GM23338 (cell line): Measurements from ENCODE around the gene ABR. TPM values are rescaled to one million over a fixed set of nuclear protein-coding genes. Genes with fewer than 3 reads are reported as not detected.

Source experiments
- ATAC-seq: fragments of 200-7000 bp; cut with Tn5 transposase; 3 replicates; pipeline ENCODE4 v1.9.1; 2020
- DNase-seq: peaks from one replicate; pipeline ENCODE4 v3.0.0-alpha.2; 2015; ENCODE audit warnings: low spot score
- H2AFZ ChIP-seq: fragments of 200-600 bp; sonication (generic); 2 replicates; pipeline ENCODE4 v1.8.0; 2016; ENCODE audit warnings: antibody characterized with exemption, mild to moderate bottlenecking, moderate library complexity
- H3F3A ChIP-seq: fragments of 200-600 bp; sonication (generic); replicated peaks from 2 replicates; pipeline ENCODE4 v1.8.0; 2017; ENCODE audit warnings: antibody characterized with exemption, mixed run types, low read depth
- H3K27ac ChIP-seq: fragments of 200-600 bp; sonication (generic); 2 replicates; pipeline ENCODE4 v1.6.1; 2016; ENCODE audit warnings: low read depth
- H3K27me3 ChIP-seq: fragments of 200-600 bp; sonication (generic); 2 replicates; pipeline ENCODE4 v1.8.0; 2016; ENCODE audit warnings: mild to moderate bottlenecking, mixed run types, moderate library complexity; ENCODE audit not compliant: insufficient read depth
- H3K36me3 ChIP-seq: fragments of 200-600 bp; sonication (generic); 2 replicates; pipeline ENCODE4 v1.8.0; 2016; ENCODE audit warnings: mild to moderate bottlenecking; ENCODE audit not compliant: insufficient read depth
- H3K4me1 ChIP-seq: fragments of 200-600 bp; sonication (generic); 2 replicates; pipeline ENCODE4 v1.8.0; 2016; ENCODE audit warnings: mild to moderate bottlenecking, moderate library complexity; ENCODE audit not compliant: insufficient read depth
- H3K4me2 ChIP-seq: fragments of 200-600 bp; sonication (generic); 2 replicates; pipeline ENCODE4 v1.7.1; 2017; ENCODE audit warnings: mixed run types
- H3K4me3 ChIP-seq: fragments of 200-600 bp; sonication (generic); 2 replicates; pipeline ENCODE4 v1.6.1; 2016; ENCODE audit warnings: mixed run types
- H3K79me2 ChIP-seq: fragments of 200-600 bp; sonication (generic); replicated peaks from 2 replicates; pipeline ENCODE4 v1.8.0; 2017; ENCODE audit warnings: mild to moderate bottlenecking; ENCODE audit not compliant: insufficient read depth
- H3K9me2 ChIP-seq: fragments of 200-600 bp; sonication (generic); 2 replicates; pipeline ENCODE4 v1.8.0; 2017; ENCODE audit not compliant: insufficient read depth
- H4K20me1 ChIP-seq: fragments of 200-600 bp; sonication (generic); replicated peaks from 2 replicates; pipeline ENCODE4 v1.8.0; 2017; ENCODE audit warnings: mild to moderate bottlenecking; ENCODE audit not compliant: insufficient read depth
- H3K27ac Mint-ChIP-seq: 2 replicates; pipeline ENCODE4 v1.8.0; 2020; ENCODE audit warnings: inconsistent platforms, mild to moderate bottlenecking, moderate library complexity, mixed read lengths
- H3K27me3 Mint-ChIP-seq: 3 replicates; pipeline ENCODE4 v1.8.0; 2022; ENCODE audit warnings: low read depth, mild to moderate bottlenecking, moderate library complexity, mixed read lengths, inconsistent platforms; ENCODE audit not compliant: insufficient read depth, poor library complexity
- H3K36me3 Mint-ChIP-seq: 3 replicates; pipeline ENCODE4 v1.8.0; 2021; ENCODE audit warnings: low read depth, mild to moderate bottlenecking, inconsistent platforms, moderate library complexity, mixed read lengths
- H3K4me1 Mint-ChIP-seq: 3 replicates; pipeline ENCODE4 v1.8.0; 2020; ENCODE audit warnings: mild to moderate bottlenecking, inconsistent platforms, mixed read lengths
- H3K4me3 Mint-ChIP-seq: 3 replicates; pipeline ENCODE4 v1.8.0; 2021; ENCODE audit warnings: moderate library complexity, mild to moderate bottlenecking, inconsistent platforms, mixed read lengths
- H3K9me3 Mint-ChIP-seq: 3 replicates; pipeline ENCODE4 v1.8.0; 2020; ENCODE audit warnings: moderate library complexity, mild to moderate bottlenecking, inconsistent platforms, mixed read lengths
- CREB1 ChIP-seq: fragments of 250-450 bp; sonication (Bioruptor Pico); IDR thresholded peaks from 2 replicates; pipeline ENCODE4 v1.5.0; 2020; ENCODE audit warnings: low read depth, mild to moderate bottlenecking, moderate library complexity
- CTCF ChIP-seq, 2 experiments: fragments of 200-600 bp in 1 of 2; sonication (generic) in 1 of 2; conservative IDR thresholded peaks; 2 replicates each; pipeline versions ENCODE4 v1.5.1 to v1.6.1; 2016 to 2017; ENCODE audit warnings: antibody characterized with exemption in 2 of 2, low read depth in 2 of 2, mild to moderate bottlenecking in 2 of 2, moderate library complexity in 1 of 2
- EZH2 ChIP-seq: fragments of 200-600 bp; sonication (generic); IDR thresholded peaks from one replicate; pipeline ENCODE4 v1.8.0; 2017; ENCODE audit warnings: antibody characterized with exemption, mild to moderate bottlenecking, low read depth; ENCODE audit not compliant: unreplicated experiment
- EZH2phosphoT487 ChIP-seq: fragments of 200-600 bp; sonication (generic); IDR thresholded peaks from one replicate; pipeline ENCODE4 v1.8.1; 2018; ENCODE audit warnings: antibody characterized with exemption; ENCODE audit not compliant: unreplicated experiment
- JUNB ChIP-seq: IDR thresholded peaks from one replicate; pipeline ENCODE4 v1.6.1; 2016; ENCODE audit warnings: antibody characterized with exemption; ENCODE audit not compliant: unreplicated experiment
- NANOG ChIP-seq: IDR thresholded peaks from 2 replicates; pipeline ENCODE4 v1.6.1; 2016; ENCODE audit warnings: antibody characterized with exemption, borderline replicate concordance
- POLR2AphosphoS5 ChIP-seq: IDR thresholded peaks from 2 replicates; pipeline ENCODE4 v1.6.1; 2016; ENCODE audit warnings: antibody characterized with exemption, low read depth
- STAT1 ChIP-seq: IDR thresholded peaks from one replicate; pipeline ENCODE4 v1.6.1; 2016; ENCODE audit warnings: antibody characterized with exemption; ENCODE audit not compliant: unreplicated experiment
- ZNF114 ChIP-seq: fragments of 250-450 bp; sonication (Bioruptor Pico); IDR thresholded peaks from 2 replicates; pipeline ENCODE4 v1.5.0; 2020; ENCODE audit warnings: mild to moderate bottlenecking, moderate library complexity
- ZNF331 ChIP-seq: fragments of 250-450 bp; sonication (Bioruptor Pico); IDR thresholded peaks from 2 replicates; pipeline ENCODE4 v1.5.0; 2020; ENCODE audit warnings: low read depth, mild to moderate bottlenecking, moderate library complexity
- polyA plus RNA-seq: library from polyadenylated mRNA; unstranded; fragments of >200 nt; fragmentation: Nextera tagmentation; extraction: Ambion mirVana; gene quantifications from 2 replicates; pipeline ENCODE4 v1.2.1, GENCODE V29; 2016
- total RNA-seq: library from RNA; depleted of rRNA; stranded (reverse); fragments of >200 nt; shearing (Covaris generic); gene quantifications from 2 replicates; pipeline ENCODE4 v1.2.3, GENCODE V29; 2014
- TF ChIP-seq, protein P1 (sequence below): IDR thresholded peaks from one replicate; pipeline ENCODE4 v1.6.1; 2018; ENCODE audit warnings: antibody characterized with exemption; ENCODE audit not compliant: unreplicated experiment
- TF ChIP-seq, protein P2 (sequence below): IDR thresholded peaks from 2 replicates; pipeline ENCODE4 v1.6.1; 2016; ENCODE audit warnings: antibody characterized with exemption
- TF ChIP-seq, protein P3 (sequence below): fragments of 250-450 bp; sonication (Bioruptor Pico); IDR thresholded peaks from 2 replicates; pipeline ENCODE4 v1.5.0; 2020; ENCODE audit warnings: mild to moderate bottlenecking, moderate library complexity

ABR gene
- total and polyA plus RNA-seq, 2 experiments from 2014 or later = 15.0 to 27.7 TPM

GRCh38 chr17:1100382-1100781, 79.4 kb downstream of the ABR start:
- TF ChIP-seq CTCF (conservative IDR thresholded peaks at IDR 0.05; ENCODE audit: low read depth in 2 of 2) (no peak), CREB1 (CRISPR knock-in tag) (no peak), JUNB (no peak), EZH2 (no peak), ZNF331 (CRISPR knock-in tag) (no peak), NANOG (no peak), EZH2phosphoT487 (no peak), STAT1 (no peak), POLR2AphosphoS5 (no peak), ZNF114 (CRISPR knock-in tag) (no peak)
- TF ChIP-seq, protein P1, sequence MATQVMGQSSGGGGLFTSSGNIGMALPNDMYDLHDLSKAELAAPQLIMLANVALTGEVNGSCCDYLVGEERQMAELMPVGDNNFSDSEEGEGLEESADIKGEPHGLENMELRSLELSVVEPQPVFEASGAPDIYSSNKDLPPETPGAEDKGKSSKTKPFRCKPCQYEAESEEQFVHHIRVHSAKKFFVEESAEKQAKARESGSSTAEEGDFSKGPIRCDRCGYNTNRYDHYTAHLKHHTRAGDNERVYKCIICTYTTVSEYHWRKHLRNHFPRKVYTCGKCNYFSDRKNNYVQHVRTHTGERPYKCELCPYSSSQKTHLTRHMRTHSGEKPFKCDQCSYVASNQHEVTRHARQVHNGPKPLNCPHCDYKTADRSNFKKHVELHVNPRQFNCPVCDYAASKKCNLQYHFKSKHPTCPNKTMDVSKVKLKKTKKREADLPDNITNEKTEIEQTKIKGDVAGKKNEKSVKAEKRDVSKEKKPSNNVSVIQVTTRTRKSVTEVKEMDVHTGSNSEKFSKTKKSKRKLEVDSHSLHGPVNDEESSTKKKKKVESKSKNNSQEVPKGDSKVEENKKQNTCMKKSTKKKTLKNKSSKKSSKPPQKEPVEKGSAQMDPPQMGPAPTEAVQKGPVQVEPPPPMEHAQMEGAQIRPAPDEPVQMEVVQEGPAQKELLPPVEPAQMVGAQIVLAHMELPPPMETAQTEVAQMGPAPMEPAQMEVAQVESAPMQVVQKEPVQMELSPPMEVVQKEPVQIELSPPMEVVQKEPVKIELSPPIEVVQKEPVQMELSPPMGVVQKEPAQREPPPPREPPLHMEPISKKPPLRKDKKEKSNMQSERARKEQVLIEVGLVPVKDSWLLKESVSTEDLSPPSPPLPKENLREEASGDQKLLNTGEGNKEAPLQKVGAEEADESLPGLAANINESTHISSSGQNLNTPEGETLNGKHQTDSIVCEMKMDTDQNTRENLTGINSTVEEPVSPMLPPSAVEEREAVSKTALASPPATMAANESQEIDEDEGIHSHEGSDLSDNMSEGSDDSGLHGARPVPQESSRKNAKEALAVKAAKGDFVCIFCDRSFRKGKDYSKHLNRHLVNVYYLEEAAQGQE = no peak
- TF ChIP-seq, protein P2, sequence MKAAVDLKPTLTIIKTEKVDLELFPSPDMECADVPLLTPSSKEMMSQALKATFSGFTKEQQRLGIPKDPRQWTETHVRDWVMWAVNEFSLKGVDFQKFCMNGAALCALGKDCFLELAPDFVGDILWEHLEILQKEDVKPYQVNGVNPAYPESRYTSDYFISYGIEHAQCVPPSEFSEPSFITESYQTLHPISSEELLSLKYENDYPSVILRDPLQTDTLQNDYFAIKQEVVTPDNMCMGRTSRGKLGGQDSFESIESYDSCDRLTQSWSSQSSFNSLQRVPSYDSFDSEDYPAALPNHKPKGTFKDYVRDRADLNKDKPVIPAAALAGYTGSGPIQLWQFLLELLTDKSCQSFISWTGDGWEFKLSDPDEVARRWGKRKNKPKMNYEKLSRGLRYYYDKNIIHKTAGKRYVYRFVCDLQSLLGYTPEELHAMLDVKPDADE = no peak
- TF ChIP-seq, protein P3, sequence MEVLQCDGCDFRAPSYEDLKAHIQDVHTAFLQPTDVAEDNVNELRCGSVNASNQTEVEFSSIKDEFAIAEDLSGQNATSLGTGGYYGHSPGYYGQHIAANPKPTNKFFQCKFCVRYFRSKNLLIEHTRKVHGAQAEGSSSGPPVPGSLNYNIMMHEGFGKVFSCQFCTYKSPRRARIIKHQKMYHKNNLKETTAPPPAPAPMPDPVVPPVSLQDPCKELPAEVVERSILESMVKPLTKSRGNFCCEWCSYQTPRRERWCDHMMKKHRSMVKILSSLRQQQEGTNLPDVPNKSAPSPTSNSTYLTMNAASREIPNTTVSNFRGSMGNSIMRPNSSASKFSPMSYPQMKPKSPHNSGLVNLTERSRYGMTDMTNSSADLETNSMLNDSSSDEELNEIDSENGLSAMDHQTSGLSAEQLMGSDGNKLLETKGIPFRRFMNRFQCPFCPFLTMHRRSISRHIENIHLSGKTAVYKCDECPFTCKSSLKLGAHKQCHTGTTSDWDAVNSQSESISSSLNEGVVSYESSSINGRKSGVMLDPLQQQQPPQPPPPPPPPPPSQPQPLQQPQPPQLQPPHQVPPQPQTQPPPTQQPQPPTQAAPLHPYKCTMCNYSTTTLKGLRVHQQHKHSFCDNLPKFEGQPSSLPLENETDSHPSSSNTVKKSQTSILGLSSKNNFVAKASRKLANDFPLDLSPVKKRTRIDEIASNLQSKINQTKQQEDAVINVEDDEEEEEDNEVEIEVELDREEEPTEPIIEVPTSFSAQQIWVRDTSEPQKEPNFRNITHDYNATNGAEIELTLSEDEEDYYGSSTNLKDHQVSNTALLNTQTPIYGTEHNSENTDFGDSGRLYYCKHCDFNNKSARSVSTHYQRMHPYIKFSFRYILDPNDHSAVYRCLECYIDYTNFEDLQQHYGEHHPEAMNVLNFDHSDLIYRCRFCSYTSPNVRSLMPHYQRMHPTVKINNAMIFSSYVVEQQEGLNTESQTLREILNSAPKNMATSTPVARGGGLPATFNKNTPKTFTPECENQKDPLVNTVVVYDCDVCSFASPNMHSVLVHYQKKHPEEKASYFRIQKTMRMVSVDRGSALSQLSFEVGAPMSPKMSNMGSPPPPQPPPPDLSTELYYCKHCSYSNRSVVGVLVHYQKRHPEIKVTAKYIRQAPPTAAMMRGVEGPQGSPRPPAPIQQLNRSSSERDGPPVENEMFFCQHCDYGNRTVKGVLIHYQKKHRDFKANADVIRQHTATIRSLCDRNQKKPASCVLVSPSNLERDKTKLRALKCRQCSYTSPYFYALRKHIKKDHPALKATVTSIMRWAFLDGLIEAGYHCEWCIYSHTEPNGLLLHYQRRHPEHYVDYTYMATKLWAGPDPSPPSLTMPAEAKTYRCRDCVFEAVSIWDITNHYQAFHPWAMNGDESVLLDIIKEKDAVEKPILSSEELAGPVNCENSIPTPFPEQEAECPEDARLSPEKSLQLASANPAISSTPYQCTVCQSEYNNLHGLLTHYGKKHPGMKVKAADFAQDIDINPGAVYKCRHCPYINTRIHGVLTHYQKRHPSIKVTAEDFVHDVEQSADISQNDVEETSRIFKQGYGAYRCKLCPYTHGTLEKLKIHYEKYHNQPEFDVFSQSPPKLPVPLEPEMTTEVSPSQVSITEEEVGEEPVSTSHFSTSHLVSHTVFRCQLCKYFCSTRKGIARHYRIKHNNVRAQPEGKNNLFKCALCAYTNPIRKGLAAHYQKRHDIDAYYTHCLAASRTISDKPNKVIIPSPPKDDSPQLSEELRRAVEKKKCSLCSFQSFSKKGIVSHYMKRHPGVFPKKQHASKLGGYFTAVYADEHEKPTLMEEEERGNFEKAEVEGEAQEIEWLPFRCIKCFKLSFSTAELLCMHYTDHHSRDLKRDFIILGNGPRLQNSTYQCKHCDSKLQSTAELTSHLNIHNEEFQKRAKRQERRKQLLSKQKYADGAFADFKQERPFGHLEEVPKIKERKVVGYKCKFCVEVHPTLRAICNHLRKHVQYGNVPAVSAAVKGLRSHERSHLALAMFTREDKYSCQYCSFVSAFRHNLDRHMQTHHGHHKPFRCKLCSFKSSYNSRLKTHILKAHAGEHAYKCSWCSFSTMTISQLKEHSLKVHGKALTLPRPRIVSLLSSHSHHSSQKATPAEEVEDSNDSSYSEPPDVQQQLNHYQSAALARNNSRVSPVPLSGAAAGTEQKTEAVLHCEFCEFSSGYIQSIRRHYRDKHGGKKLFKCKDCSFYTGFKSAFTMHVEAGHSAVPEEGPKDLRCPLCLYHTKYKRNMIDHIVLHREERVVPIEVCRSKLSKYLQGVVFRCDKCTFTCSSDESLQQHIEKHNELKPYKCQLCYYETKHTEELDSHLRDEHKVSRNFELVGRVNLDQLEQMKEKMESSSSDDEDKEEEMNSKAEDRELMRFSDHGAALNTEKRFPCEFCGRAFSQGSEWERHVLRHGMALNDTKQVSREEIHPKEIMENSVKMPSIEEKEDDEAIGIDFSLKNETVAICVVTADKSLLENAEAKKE (CRISPR knock-in tag) = no peak
- no peaks in the 10 kb centered on the region for H3K79me2 ChIP-seq
- Mint-ChIP-seq H3K27me3 (no peaks in the 10 kb centered on the region), H3K9me3 (no peaks in the 10 kb centered on the region), H3K27ac (no peak overlapping the region), H3K4me3 (no peak overlapping the region), H3K36me3 (peaks cover 10% of the 10 kb centered on the region; the same call in 1 of the 3 replicates), H3K4me1 (no peaks in the 10 kb centered on the region)
- ATAC-seq = no peak
- no peak overlapping the region for H3K4me2 ChIP-seq
- H3K27me3 ChIP-seq = no peaks in the 10 kb centered on the region
- 0 out of 2 replicates have a peak, but pooled peaks cover 2% of the 10 kb centered on the region for H4K20me1 ChIP-seq
- no peak overlapping the region for H3K4me3 ChIP-seq
- no peak overlapping the region for H2AFZ ChIP-seq
- no peaks in the 10 kb centered on the region for H3K36me3 ChIP-seq
- H3F3A ChIP-seq = no peaks in the 10 kb centered on the region
- DNase-seq = no peak
- no peaks in the 10 kb centered on the region for H3K4me1 ChIP-seq
- H3K9me2 ChIP-seq = no peaks in the 10 kb centered on the region
- H3K27ac ChIP-seq = no peak overlapping the region
